Measurements from ENCODE around the gene TIPIN.

GRCh38 chr15:66405615-66406014 lies 49.1 kb upstream of the TIPIN start:
- TF ChIP-seq CTCF (IDR thresholded peaks at IDR 0.05), result no peak
- no peak for TF ChIP-seq POLR2A (IDR thresholded peaks at IDR 0.05)
